ENCODE data around the gene ZDHHC12.

ZDHHC12 gene

GRCh38 chr9:128729766-128730517 is 6.0 kb upstream of the ZDHHC12 start:
- no peak for DNase-seq (ENCODE audit: low read depth, low spot score)

GRCh38 chr9:128729302-128729701 is 5.4 kb upstream of the ZDHHC12 start:
- no peak for DNase-seq (ENCODE audit: low read depth, low spot score)

GRCh38 chr9:128728298-128728697 is 4.4 kb upstream of the ZDHHC12 start:
- no peak for DNase-seq (ENCODE audit: low read depth, low spot score)

- no peak for DNase-seq (ENCODE audit: low read depth, low spot score)
Measured at GRCh38 chr9:128727640-128728248, 3.8 kb upstream of the ZDHHC12 start.

GRCh38 chr9:128724744-128725211 is 851 bp upstream of the ZDHHC12 start:
- peak; percentile 93 for DNase-seq (ENCODE audit: low read depth, low spot score)

GRCh38 chr9:128723352-128723865 is 518 bp downstream of the ZDHHC12 start:
- DNase-seq (ENCODE audit: low read depth, low spot score) = no peak

- no peak for DNase-seq (ENCODE audit: low read depth, low spot score)
Measured at GRCh38 chr9:128722380-128723351, 1.3 kb downstream of the ZDHHC12 start.

GRCh38 chr9:128721487-128722010 is 2.4 kb downstream of the ZDHHC12 start:
- no peak for DNase-seq (ENCODE audit: low read depth, low spot score)

GRCh38 chr9:128720841-128721486 is 3.0 kb downstream of the ZDHHC12 start:
- DNase-seq (ENCODE audit: low read depth, low spot score) = no peak

GRCh38 chr9:128719919-128720605 is 3.9 kb downstream of the ZDHHC12 start:
- no peak for DNase-seq (ENCODE audit: low read depth, low spot score)

GRCh38 chr9:128718475-128718874 is 5.5 kb downstream of the ZDHHC12 start:
- DNase-seq (ENCODE audit: low read depth, low spot score) = no peak

GRCh38 chr9:128718047-128718446 is 5.9 kb downstream of the ZDHHC12 start:
- DNase-seq (ENCODE audit: low read depth, low spot score) = no peak

- DNase-seq (ENCODE audit: low read depth, low spot score) = no peak
Measured at GRCh38 chr9:128716581-128717254, 7.2 kb downstream of the ZDHHC12 start.

- DNase-seq (ENCODE audit: low read depth, low spot score) = no peak
Measured at GRCh38 chr9:128715436-128715750, 8.5 kb downstream of the ZDHHC12 start.

GRCh38 chr9:128714586-128715435 is 9.1 kb downstream of the ZDHHC12 start:
- DNase-seq (ENCODE audit: low read depth, low spot score) = no peak

GRCh38 chr9:128713941-128714573 is 9.9 kb downstream of the ZDHHC12 start:
- DNase-seq (ENCODE audit: low read depth, low spot score) = no peak

- DNase-seq (ENCODE audit: low read depth, low spot score) = no peak
Measured at GRCh38 chr9:128713411-128713780, 10.5 kb downstream of the ZDHHC12 start.

All from iPS DF 19.7 (cell line).